Right cardiac atrium (tissue), 5 donors: ENCODE results near the gene HOXC4. TPM values are rescaled to one million over a fixed set of nuclear protein-coding genes. Genes with fewer than 3 reads are reported as not detected.
A peak's percentile ranks its signal among the peaks of the same experiment; 100 is the strongest.
"Not testable (repeated sequence)": the region's sequence is repeated elsewhere in the genome, so short reads cannot be mapped to it uniquely, and the experiment has no call there.

Experiments used
- ATAC-seq, 2 donors: fragments of 200-7000 bp; cut with Tn5 transposase; one replicate each; pipeline versions ENCODE4 v1.8.0 to v1.9.1; 2020; ENCODE audit warnings: moderate library complexity in 2 of 2, mild to moderate bottlenecking in 1 of 2
- DNase-seq, 3 donors: peaks; one replicate each; pipeline ENCODE4 v3.0.0-alpha.2; 2020
- H3K27ac ChIP-seq: one replicate; pipeline ENCODE4 v1.5.1; 2013; ENCODE audit warnings: mild to moderate bottlenecking, low read length, control low read depth, moderate library complexity
- H3K27me3 ChIP-seq: one replicate; pipeline ENCODE4 v1.6.1; 2013; ENCODE audit not compliant: control insufficient read depth, insufficient read depth
- H3K4me1 ChIP-seq: one replicate; pipeline ENCODE4 v1.6.1; 2013; ENCODE audit warnings: low read length; ENCODE audit not compliant: control insufficient read depth, insufficient read depth
- H3K4me3 ChIP-seq: one replicate; pipeline ENCODE4 v1.5.1; 2013; ENCODE audit warnings: low read length, control low read depth
- H3K9me3 ChIP-seq: one replicate; pipeline ENCODE4 v1.6.1; 2013; ENCODE audit warnings: low read length; ENCODE audit not compliant: control insufficient read depth
- WGBS: extraction: QIAGEN DNeasy Blood & Tissue Kit; methylation state at CpG from one replicate; pipeline ENCODE4 v1.1.7; 2013; 5-methylcytosine and 5-hydroxymethylcytosine counted together
- intact Hi-C, 4 donors: fragments of 100-400 bp; cut with DNase I; formaldehyde crosslinking; loops; one replicate each; pipeline versions ENCODE4 v1.11.0 to v1.14.0; 2022 to 2023
- polyA plus RNA-seq: library from polyadenylated mRNA; stranded (reverse); fragments of 200-250 nt; gene quantifications from one replicate; pipeline ENCODE4 v1.2.3, GENCODE V29; 2013
- total RNA-seq, 4 donors: library from RNA; stranded (reverse); fragmentation: NEBNext Ultra II Directional; extraction: Animal tissue kit (Norgen Biotek cat#: 25700); gene quantifications; one replicate each; pipeline ENCODE4 v1.2.1, GENCODE V29; 2021
- donor health status: healthy with polysubstance abuse.
- donor health status: DM: no; HTN: yes; CAD: no.
- donor health status: DM: no; HTN: no; CAD: no.
- donor health status: DM: no; HTN: yes; CAD: no; lungs with severe emphysema.
- donor health status: DM: yes; HTN: yes; CAD: no.

Gene HOXC4
- total and polyA plus RNA-seq, 5 donors = 0.14 to 0.37 (median 0.33) TPM; not detected in 1

GRCh38 chr12:54037360-54038283 is 16.0 kb upstream of the HOXC4 start:
- no peaks in the 10 kb centered on the region for H3K9me3 ChIP-seq
- peaks cover 3% of the 10 kb centered on the region for H3K4me1 ChIP-seq
- intact Hi-C loops = loop anchor here in 1 of 4 donors (10.0 kb wide), 1 partner anchor 157 kb away; no protein-coding TSS in a partner anchor
- no peak for DNase-seq
- H3K27me3 ChIP-seq = no peaks in the 10 kb centered on the region
- no peak for ATAC-seq
- no peak overlapping the region for H3K27ac ChIP-seq
- H3K4me3 ChIP-seq = no peak overlapping the region
- WGBS = 41% methylated on average over 14 of the region's 14 CpGs

- 41% methylated on average over 5 of the region's 5 CpGs for WGBS
- intact Hi-C loops = loop anchor here in 1 of 4 donors (10.0 kb wide), 1 partner anchor 156 kb away; no protein-coding TSS in a partner anchor
- H3K4me3 ChIP-seq = no peak overlapping the region
- DNase-seq = no peak
- no peak overlapping the region for H3K27ac ChIP-seq
- no peak for ATAC-seq
- H3K4me1 ChIP-seq = no peaks in the 10 kb centered on the region
- H3K27me3 ChIP-seq = no peaks in the 10 kb centered on the region
- H3K9me3 ChIP-seq = no peaks in the 10 kb centered on the region
These were observed 15.3 kb upstream of the HOXC4 start for GRCh38 chr12:54038284-54038870.

- no peak overlapping the region for H3K4me3 ChIP-seq
- H3K27ac ChIP-seq = no peak overlapping the region
- H3K27me3 ChIP-seq = no peaks in the 10 kb centered on the region
- DNase-seq (peak in 1 of 3 donors; percentile 57), ATAC-seq (peak in 1 of 2 donors; percentile 9)
- H3K9me3 ChIP-seq = no peaks in the 10 kb centered on the region
- no peaks in the 10 kb centered on the region for H3K4me1 ChIP-seq
- WGBS = 21% methylated on average over 9 of the region's 9 CpGs
- intact Hi-C loops = loop anchor here in 1 of 4 donors (10.0 kb wide), 1 partner anchor 156 kb away; no protein-coding TSS in a partner anchor
These were observed 14.7 kb upstream of the HOXC4 start for GRCh38 chr12:54038871-54039414.

GRCh38 chr12:54039417-54040147 is 14.1 kb upstream of the HOXC4 start:
- Histone ChIP-seq H3K9me3 (no peaks in the 10 kb centered on the region), H3K27ac (no peak overlapping the region), H3K27me3 (no peaks in the 10 kb centered on the region), H3K4me1 (no peaks in the 10 kb centered on the region), H3K4me3 (no peak overlapping the region)
- WGBS = 4% methylated on average over 16 of the region's 16 CpGs
- intact Hi-C loops = loop anchor here in 1 of 4 donors (10.0 kb wide), 1 partner anchor 155 kb away; no protein-coding TSS in a partner anchor
- peak; percentile 61 to 78 (median 70) for DNase-seq
- ATAC-seq = peak; percentile 47 to 59

- 37% methylated on average over 4 of the region's 4 CpGs for WGBS
- Histone ChIP-seq H3K27ac (no peak overlapping the region), H3K27me3 (no peaks in the 10 kb centered on the region), H3K9me3 (no peaks in the 10 kb centered on the region), H3K4me1 (no peaks in the 10 kb centered on the region), H3K4me3 (no peak overlapping the region)
- DNase-seq (no peak), ATAC-seq (no peak)
- intact Hi-C loops = no loop called here
These were observed 13.5 kb upstream of the HOXC4 start for GRCh38 chr12:54040148-54040494.

- 62% methylated on average over 3 of the region's 3 CpGs for WGBS
- H3K27ac ChIP-seq = no peak overlapping the region
- DNase-seq = no peak
- no peak for ATAC-seq
- no peak overlapping the region for H3K4me3 ChIP-seq
- intact Hi-C loops = no loop called here
- H3K27me3 ChIP-seq = no peaks in the 10 kb centered on the region
- H3K9me3 ChIP-seq = no peaks in the 10 kb centered on the region
- H3K4me1 ChIP-seq = no peaks in the 10 kb centered on the region
These were observed 13.0 kb upstream of the HOXC4 start for GRCh38 chr12:54040648-54041047.

GRCh38 chr12:54041097-54041690 is 12.4 kb upstream of the HOXC4 start:
- ATAC-seq (no peak), DNase-seq (no peak)
- intact Hi-C loops = no loop called here
- H3K27me3 ChIP-seq = no peaks in the 10 kb centered on the region
- no peaks in the 10 kb centered on the region for H3K9me3 ChIP-seq
- no peak overlapping the region for H3K27ac ChIP-seq
- no peaks in the 10 kb centered on the region for H3K4me1 ChIP-seq
- H3K4me3 ChIP-seq = no peak overlapping the region
- WGBS = 49% methylated on average over 2 of the region's 2 CpGs

GRCh38 chr12:54042033-54042432 is 11.6 kb upstream of the HOXC4 start:
- ATAC-seq, H3K4me3 ChIP-seq, H3K27me3 ChIP-seq, H3K27ac ChIP-seq, intact Hi-C loops, H3K9me3 ChIP-seq, DNase-seq, H3K4me1 ChIP-seq: not testable (repeated sequence)
- 58% methylated on average over 6 of the region's 6 CpGs for WGBS

GRCh38 chr12:54042970-54043853 is 10.4 kb upstream of the HOXC4 start:
- WGBS = 36% methylated on average over 6 of the region's 6 CpGs
- H3K27ac ChIP-seq = no peak overlapping the region
- H3K4me1 ChIP-seq = no peaks in the 10 kb centered on the region
- no peaks in the 10 kb centered on the region for H3K9me3 ChIP-seq
- no peak overlapping the region for H3K4me3 ChIP-seq
- no peaks in the 10 kb centered on the region for H3K27me3 ChIP-seq
- DNase-seq = no peak
- intact Hi-C loops = no loop called here
- no peak for ATAC-seq
